ENCODE measurements around the gene COPS8. TPM values are rescaled to one million over a fixed set of nuclear protein-coding genes. Genes with fewer than 3 reads are reported as not detected.

The COPS8 gene
- total and polyA plus RNA-seq, 2 donors: 55.5 to 60.9 TPM

- H3K36me3 ChIP-seq (ENCODE audit: control insufficient read depth in 2 of 2, insufficient read depth in 2 of 2, low read length in 1 of 2): no peaks in the 10 kb centered on the region
- WGBS: 80% methylated on average over 5 of the region's 5 CpGs
- peaks cover 0 to 5% of the 10 kb centered on the region in 2 donors for H3K9me3 ChIP-seq (ENCODE audit: control insufficient read depth in 2 of 2, insufficient read depth in 1 of 2, low read length in 1 of 2)
- peaks cover 0 to 4% of the 10 kb centered on the region in 2 donors for H3K4me1 ChIP-seq (ENCODE audit: control insufficient read depth in 2 of 2, insufficient read depth in 2 of 2, low read length in 2 of 2)
- no peaks in the 10 kb centered on the region for H3K27me3 ChIP-seq (ENCODE audit: control insufficient read depth in 2 of 2, insufficient read depth in 1 of 2, low read length in 1 of 2)
- H3K4me3 ChIP-seq (ENCODE audit: low read length in 2 of 2): no peak overlapping the region
- DNase-seq (ENCODE audit: low read depth in 6 of 9, low spot score in 9 of 9): no peak
- no peak overlapping the region for H3K27ac ChIP-seq (ENCODE audit: low read depth in 1 of 2, low read length in 1 of 2)
These were observed 47.1 kb downstream of the COPS8 start for GRCh38 chr2:237132799-237133198.

GRCh38 chr2:237134321-237135230, 48.9 kb downstream of the COPS8 start:
- Histone ChIP-seq H3K9me3 (ENCODE audit: control insufficient read depth in 2 of 2, insufficient read depth in 1 of 2, low read length in 1 of 2) (peaks cover 0 to 5% of the 10 kb centered on the region in 2 donors), H3K36me3 (ENCODE audit: control insufficient read depth in 2 of 2, insufficient read depth in 2 of 2, low read length in 1 of 2) (no peaks in the 10 kb centered on the region), H3K27me3 (ENCODE audit: control insufficient read depth in 2 of 2, insufficient read depth in 1 of 2, low read length in 1 of 2) (no peaks in the 10 kb centered on the region), H3K4me1 (ENCODE audit: control insufficient read depth in 2 of 2, insufficient read depth in 2 of 2, low read length in 2 of 2) (no peaks in the 10 kb centered on the region), H3K27ac (ENCODE audit: low read depth in 1 of 2, low read length in 1 of 2) (no peak overlapping the region), H3K4me3 (ENCODE audit: low read length in 2 of 2) (no peak overlapping the region)
- WGBS: 91% methylated on average over 4 of the region's 4 CpGs
- no peak for DNase-seq (ENCODE audit: low read depth in 6 of 9, low spot score in 9 of 9)

- DNase-seq (ENCODE audit: low read depth in 6 of 9, low spot score in 9 of 9): no peak
- peaks cover 0 to 5% of the 10 kb centered on the region in 2 donors for H3K9me3 ChIP-seq (ENCODE audit: control insufficient read depth in 2 of 2, insufficient read depth in 1 of 2, low read length in 1 of 2)
- 96% methylated on average over 9 of the region's 9 CpGs for WGBS
These were observed 51.1 kb downstream of the COPS8 start for GRCh38 chr2:237136824-237137223.

GRCh38 chr2:237137626-237138323, 52.1 kb downstream of the COPS8 start:
- H3K27ac ChIP-seq (ENCODE audit: low read depth in 1 of 2, low read length in 1 of 2): no peak overlapping the region
- whole genome bisulfite sequencing: 96% methylated on average over 13 of the region's 13 CpGs
- no peak for DNase-seq (ENCODE audit: low read depth in 6 of 9, low spot score in 9 of 9)

More at GRCh38 chr2:237136824-237137223, 51.1 kb downstream of the COPS8 start:
- Histone ChIP-seq H3K4me3 (ENCODE audit: low read length in 2 of 2) (no peak overlapping the region), H3K27me3 (ENCODE audit: control insufficient read depth in 2 of 2, insufficient read depth in 1 of 2, low read length in 1 of 2) (no peaks in the 10 kb centered on the region), H3K27ac (ENCODE audit: low read depth in 1 of 2, low read length in 1 of 2) (no peak overlapping the region), H3K4me1 (ENCODE audit: control insufficient read depth in 2 of 2, insufficient read depth in 2 of 2, low read length in 2 of 2) (no peaks in the 10 kb centered on the region), H3K36me3 (ENCODE audit: control insufficient read depth in 2 of 2, insufficient read depth in 2 of 2, low read length in 1 of 2) (no peaks in the 10 kb centered on the region)

GRCh38 chr2:237139123-237139675, 53.5 kb downstream of the COPS8 start:
- H3K4me3 ChIP-seq (ENCODE audit: low read length in 2 of 2): no peak overlapping the region
- DNase-seq (ENCODE audit: low read depth in 6 of 9, low spot score in 9 of 9): no peak
- no peaks in the 10 kb centered on the region for H3K4me1 ChIP-seq (ENCODE audit: control insufficient read depth in 2 of 2, insufficient read depth in 2 of 2, low read length in 2 of 2)
- WGBS: 97% methylated on average over 14 of the region's 14 CpGs
- no peaks in the 10 kb centered on the region for H3K27me3 ChIP-seq (ENCODE audit: control insufficient read depth in 2 of 2, insufficient read depth in 1 of 2, low read length in 1 of 2)
- H3K36me3 ChIP-seq (ENCODE audit: control insufficient read depth in 2 of 2, insufficient read depth in 2 of 2, low read length in 1 of 2): no peaks in the 10 kb centered on the region
- no peaks in the 10 kb centered on the region for H3K9me3 ChIP-seq (ENCODE audit: control insufficient read depth in 2 of 2, insufficient read depth in 1 of 2, low read length in 1 of 2)
- H3K27ac ChIP-seq (ENCODE audit: low read depth in 1 of 2, low read length in 1 of 2): no peak overlapping the region

More at GRCh38 chr2:237137626-237138323, 52.1 kb downstream of the COPS8 start:
- no peaks in the 10 kb centered on the region for H3K27me3 ChIP-seq (ENCODE audit: control insufficient read depth in 2 of 2, insufficient read depth in 1 of 2, low read length in 1 of 2)
- no peaks in the 10 kb centered on the region for H3K4me1 ChIP-seq (ENCODE audit: control insufficient read depth in 2 of 2, insufficient read depth in 2 of 2, low read length in 2 of 2)
- H3K36me3 ChIP-seq (ENCODE audit: control insufficient read depth in 2 of 2, insufficient read depth in 2 of 2, low read length in 1 of 2): no peaks in the 10 kb centered on the region
- peaks cover 0 to 2% of the 10 kb centered on the region in 2 donors for H3K9me3 ChIP-seq (ENCODE audit: control insufficient read depth in 2 of 2, insufficient read depth in 1 of 2, low read length in 1 of 2)
- H3K4me3 ChIP-seq (ENCODE audit: low read length in 2 of 2): no peak overlapping the region

- no peak overlapping the region for H3K4me3 ChIP-seq (ENCODE audit: low read length in 2 of 2)
- no peaks in the 10 kb centered on the region for H3K9me3 ChIP-seq (ENCODE audit: control insufficient read depth in 2 of 2, insufficient read depth in 1 of 2, low read length in 1 of 2)
- WGBS: 96% methylated on average over 4 of the region's 4 CpGs
- no peaks in the 10 kb centered on the region for H3K4me1 ChIP-seq (ENCODE audit: control insufficient read depth in 2 of 2, insufficient read depth in 2 of 2, low read length in 2 of 2)
- H3K27ac ChIP-seq (ENCODE audit: low read depth in 1 of 2, low read length in 1 of 2): no peak overlapping the region
- H3K27me3 ChIP-seq (ENCODE audit: control insufficient read depth in 2 of 2, insufficient read depth in 1 of 2, low read length in 1 of 2): no peaks in the 10 kb centered on the region
- DNase-seq (ENCODE audit: low read depth in 6 of 9, low spot score in 9 of 9): no peak
- no peaks in the 10 kb centered on the region for H3K36me3 ChIP-seq (ENCODE audit: control insufficient read depth in 2 of 2, insufficient read depth in 2 of 2, low read length in 1 of 2)
These were observed 55.1 kb downstream of the COPS8 start for GRCh38 chr2:237140689-237141285.

GRCh38 chr2:237141571-237142051, 55.9 kb downstream of the COPS8 start:
- no peak overlapping the region for H3K27ac ChIP-seq (ENCODE audit: low read depth in 1 of 2, low read length in 1 of 2)
- no peak for DNase-seq (ENCODE audit: low read depth in 6 of 9, low spot score in 9 of 9)
- no peaks in the 10 kb centered on the region for H3K4me1 ChIP-seq (ENCODE audit: control insufficient read depth in 2 of 2, insufficient read depth in 2 of 2, low read length in 2 of 2)
- H3K36me3 ChIP-seq (ENCODE audit: control insufficient read depth in 2 of 2, insufficient read depth in 2 of 2, low read length in 1 of 2): no peaks in the 10 kb centered on the region
- 94% methylated on average over 4 of the region's 4 CpGs for WGBS
- no peaks in the 10 kb centered on the region for H3K27me3 ChIP-seq (ENCODE audit: control insufficient read depth in 2 of 2, insufficient read depth in 1 of 2, low read length in 1 of 2)
- H3K4me3 ChIP-seq (ENCODE audit: low read length in 2 of 2): no peak overlapping the region
- H3K9me3 ChIP-seq (ENCODE audit: control insufficient read depth in 2 of 2, insufficient read depth in 1 of 2, low read length in 1 of 2): no peaks in the 10 kb centered on the region

- WGBS: 93% methylated on average over 2 of the region's 2 CpGs
- H3K27ac ChIP-seq (ENCODE audit: low read depth in 1 of 2, low read length in 1 of 2): no peak overlapping the region
- DNase-seq (ENCODE audit: low read depth in 6 of 9, low spot score in 9 of 9): no peak
These were observed 57.4 kb downstream of the COPS8 start for GRCh38 chr2:237143118-237143517.

More at GRCh38 chr2:237143118-237143517, 57.4 kb downstream of the COPS8 start:
- no peaks in the 10 kb centered on the region for H3K36me3 ChIP-seq (ENCODE audit: control insufficient read depth in 2 of 2, insufficient read depth in 2 of 2, low read length in 1 of 2)
- H3K27me3 ChIP-seq (ENCODE audit: control insufficient read depth in 2 of 2, insufficient read depth in 1 of 2, low read length in 1 of 2): no peaks in the 10 kb centered on the region
- no peaks in the 10 kb centered on the region for H3K4me1 ChIP-seq (ENCODE audit: control insufficient read depth in 2 of 2, insufficient read depth in 2 of 2, low read length in 2 of 2)
- no peaks in the 10 kb centered on the region for H3K9me3 ChIP-seq (ENCODE audit: control insufficient read depth in 2 of 2, insufficient read depth in 1 of 2, low read length in 1 of 2)
- no peak overlapping the region for H3K4me3 ChIP-seq (ENCODE audit: low read length in 2 of 2)

Measured in thymus (tissue), 11 donors.